ENCODE results near the gene ZDHHC14. TPM values are rescaled to one million over a fixed set of nuclear protein-coding genes. Genes with fewer than 3 reads are reported as not detected.

ZDHHC14 gene
- total RNA-seq, 4 donors from 2014 or later = 6.2 to 20.6 (median 15.1) TPM

- no peak overlapping the region for H3K27ac ChIP-seq
- intact Hi-C loops (cut with DNase I) = no loop called here
These were observed 157.2 kb downstream of the ZDHHC14 start for GRCh38 chr6:157538168-157538567.

GRCh38 chr6:157538698-157539097 is 157.7 kb downstream of the ZDHHC14 start:
- H3K4me3 ChIP-seq (replicated peaks in 1 of 3) = no peak overlapping the region
- WGBS, 2 donors = 90 to 93% methylated on average over 13 of the region's 13 CpGs
- no peak overlapping the region for H3K27ac ChIP-seq
- H3K9me3 ChIP-seq = no peaks in the 10 kb centered on the region
- no peaks in the 10 kb centered on the region for H3K27me3 ChIP-seq
- no peaks in the 10 kb centered on the region for H3K36me3 ChIP-seq
- TF ChIP-seq CTCF (IDR thresholded peaks at IDR 0.05) = no peak
- TF ChIP-seq POLR2A (IDR thresholded peaks at IDR 0.05) = no peak
- intact Hi-C loops (cut with DNase I) = no loop called here
- DNase-seq = no peak
- no peaks in the 10 kb centered on the region for H3K4me1 ChIP-seq

More at GRCh38 chr6:157538168-157538567, 157.2 kb downstream of the ZDHHC14 start:
- Histone ChIP-seq H3K4me3 (replicated peaks in 1 of 3) (no peak overlapping the region), H3K36me3 (no peaks in the 10 kb centered on the region), H3K4me1 (no peaks in the 10 kb centered on the region), H3K9me3 (no peaks in the 10 kb centered on the region), H3K27me3 (no peaks in the 10 kb centered on the region)
- WGBS, 2 donors = 92 to 93% methylated on average over 5 of the region's 5 CpGs
- no peak for DNase-seq
- TF ChIP-seq POLR2A (IDR thresholded peaks at IDR 0.05) (no peak), CTCF (IDR thresholded peaks at IDR 0.05) (no peak)

- Histone ChIP-seq H3K4me3 (replicated peaks in 1 of 3) (no peak overlapping the region), H3K36me3 (no peaks in the 10 kb centered on the region), H3K27me3 (no peaks in the 10 kb centered on the region), H3K4me1 (no peaks in the 10 kb centered on the region), H3K27ac (no peak overlapping the region), H3K9me3 (no peaks in the 10 kb centered on the region)
- TF ChIP-seq POLR2A (IDR thresholded peaks at IDR 0.05) = no peak
- intact Hi-C loops (cut with DNase I) = no loop called here
- no peak for DNase-seq
- WGBS, 2 donors = 78 to 86% methylated on average over 10 of the region's 10 CpGs
These were observed 158.4 kb downstream of the ZDHHC14 start for GRCh38 chr6:157539421-157539822.

GRCh38 chr6:157539900-157540752 is 159.1 kb downstream of the ZDHHC14 start:
- no peak for DNase-seq
- intact Hi-C loops (cut with DNase I) = no loop called here
- no peak overlapping the region for H3K27ac ChIP-seq
- H3K9me3 ChIP-seq = no peaks in the 10 kb centered on the region
- TF ChIP-seq CTCF (IDR thresholded peaks at IDR 0.05) = no peak
- TF ChIP-seq POLR2A (IDR thresholded peaks at IDR 0.05) = no peak
- no peak overlapping the region for H3K4me3 ChIP-seq (replicated peaks in 1 of 3)
- H3K4me1 ChIP-seq = no peaks in the 10 kb centered on the region
- no peaks in the 10 kb centered on the region for H3K36me3 ChIP-seq
- no peaks in the 10 kb centered on the region for H3K27me3 ChIP-seq
- 88 to 94% methylated on average over 16 of the region's 16 CpGs for WGBS, 2 donors

- 82 to 86% methylated on average over 13 of the region's 13 CpGs for WGBS, 2 donors
- Histone ChIP-seq H3K27me3 (no peaks in the 10 kb centered on the region), H3K36me3 (no peaks in the 10 kb centered on the region), H3K9me3 (no peaks in the 10 kb centered on the region), H3K4me3 (replicated peaks in 1 of 3) (no peak overlapping the region), H3K4me1 (peaks cover 0 to 5% of the 10 kb centered on the region in 2 donors), H3K27ac (no peak overlapping the region)
- intact Hi-C loops (cut with DNase I) = no loop called here
- TF ChIP-seq POLR2A (IDR thresholded peaks at IDR 0.05) (no peak), CTCF (IDR thresholded peaks at IDR 0.05) (no peak)
- DNase-seq = no peak
These were observed 160.8 kb downstream of the ZDHHC14 start for GRCh38 chr6:157541618-157542413.

All from thyroid gland (tissue), 4 donors.